SHP77 (cell line): ENCODE results near the gene MED28.
"Not testable (repeated sequence)": the region's sequence is repeated elsewhere in the genome, so short reads cannot be mapped to it uniquely, and the experiment has no call there.

ENCODE experiments used
- DNase-seq, 2 experiments: peaks; one replicate each; lab custom pipeline; 2025; lab: John Stamatoyannopoulos, UW

Gene MED28

GRCh38 chr4:17618926-17619325 is 4.5 kb downstream of the MED28 start:
- DNase-seq: no peak

DNA sequence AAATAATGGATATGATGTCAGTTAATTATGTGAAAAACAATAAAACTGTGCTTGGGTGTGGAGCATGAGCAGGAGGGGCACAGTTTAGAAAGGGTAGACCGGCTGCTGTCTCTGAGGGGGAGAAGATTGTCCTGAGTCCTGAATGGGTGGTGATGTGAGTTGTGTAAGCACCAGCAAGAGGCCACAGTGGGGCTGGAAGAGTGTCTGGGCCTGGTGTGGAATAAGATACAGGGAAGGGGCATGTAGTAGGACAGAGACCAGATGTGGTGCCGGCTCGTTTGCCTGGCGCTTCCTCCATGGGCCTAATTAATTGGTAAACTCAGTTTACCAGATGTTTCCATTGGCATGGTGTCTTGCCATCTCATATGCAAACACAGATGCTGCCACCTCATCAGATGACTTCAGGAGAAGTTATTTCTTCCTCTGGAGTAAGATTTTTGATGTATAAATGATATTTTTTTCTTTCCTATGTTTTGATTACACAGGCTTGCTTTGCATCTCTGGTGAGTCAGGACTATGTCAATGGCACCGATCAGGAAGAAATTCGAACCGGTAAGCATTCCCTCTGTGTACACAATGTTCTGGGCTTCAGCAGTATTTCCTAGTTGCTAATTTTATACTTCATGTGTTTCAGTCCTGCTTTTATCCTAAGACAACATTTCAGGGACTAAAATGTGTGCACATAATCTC is 5.1 kb downstream of the MED28 start:
- no peak for DNase-seq

- no peak for DNase-seq
These were observed 9.1 kb downstream of the MED28 start for GRCh38 chr4:17623451-17624001.

DNA sequence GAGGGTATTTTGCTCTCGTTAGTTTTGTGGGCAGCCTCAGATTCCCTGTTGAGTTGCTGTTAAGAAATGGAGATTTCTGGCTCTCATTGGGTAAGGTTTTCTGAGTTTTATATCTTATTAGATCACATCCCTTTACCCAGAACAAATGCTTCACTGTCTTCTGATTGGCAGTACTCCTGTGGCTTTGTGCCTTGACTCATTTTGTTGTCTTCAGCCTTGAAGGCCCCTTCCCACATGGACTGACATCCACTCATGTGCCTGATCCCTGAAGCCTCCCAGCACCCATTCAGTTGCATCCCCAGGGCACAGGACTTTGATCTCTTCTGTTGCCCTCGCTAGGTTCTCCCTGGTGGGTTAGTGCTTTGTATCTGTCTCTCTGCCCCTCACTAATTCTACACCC is 10.4 kb downstream of the MED28 start:
- DNase-seq: no peak

DNA sequence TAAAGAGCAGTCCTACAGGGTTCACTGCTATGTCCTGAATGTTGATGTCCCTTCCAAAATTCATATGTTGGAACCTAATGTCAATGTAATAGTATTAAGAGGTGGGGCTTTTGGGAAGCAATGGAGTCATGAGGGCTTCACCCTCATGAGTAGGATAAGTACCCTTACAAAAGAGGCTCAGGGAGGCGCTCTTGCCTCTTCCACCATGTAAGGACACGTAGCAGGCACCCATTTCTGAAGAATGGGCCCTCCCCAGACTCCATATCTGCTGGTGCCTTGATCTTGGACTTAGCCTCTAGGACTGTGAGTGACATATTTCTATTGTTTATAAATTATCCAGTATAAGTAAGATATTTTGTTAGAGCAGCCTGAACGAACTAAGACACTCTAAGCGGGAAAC is 15.8 kb downstream of the MED28 start:
- DNase-seq: no peak

- no peak for DNase-seq
These were observed 19.2 kb downstream of the MED28 start for GRCh38 chr4:17633600-17633999.

GRCh38 chr4:17635056-17635455 is 20.6 kb downstream of the MED28 start:
- no peak for DNase-seq

DNA sequence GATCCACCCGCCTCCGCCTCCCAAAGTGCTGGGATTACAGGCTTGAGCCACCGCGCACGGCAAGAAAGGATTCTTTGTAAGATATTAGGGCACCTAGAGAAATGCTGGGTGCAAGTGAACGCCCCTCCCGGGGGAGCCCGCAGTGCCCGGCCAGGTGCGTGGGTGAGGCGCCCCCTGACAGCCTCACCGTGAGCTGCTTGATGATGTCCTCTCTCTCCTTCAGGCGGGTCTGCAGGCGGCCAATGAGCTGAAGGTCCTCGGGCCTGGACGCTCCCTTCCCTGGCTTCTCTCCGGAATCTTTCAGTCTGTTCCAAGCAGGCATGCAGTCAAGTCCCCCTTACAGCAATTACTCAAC is 21.9 kb downstream of the MED28 start:
- DNase-seq: no peak

- peak; percentile 16 to 32 for DNase-seq
These were observed 22.5 kb downstream of the MED28 start for GRCh38 chr4:17636696-17637622.

DNA sequence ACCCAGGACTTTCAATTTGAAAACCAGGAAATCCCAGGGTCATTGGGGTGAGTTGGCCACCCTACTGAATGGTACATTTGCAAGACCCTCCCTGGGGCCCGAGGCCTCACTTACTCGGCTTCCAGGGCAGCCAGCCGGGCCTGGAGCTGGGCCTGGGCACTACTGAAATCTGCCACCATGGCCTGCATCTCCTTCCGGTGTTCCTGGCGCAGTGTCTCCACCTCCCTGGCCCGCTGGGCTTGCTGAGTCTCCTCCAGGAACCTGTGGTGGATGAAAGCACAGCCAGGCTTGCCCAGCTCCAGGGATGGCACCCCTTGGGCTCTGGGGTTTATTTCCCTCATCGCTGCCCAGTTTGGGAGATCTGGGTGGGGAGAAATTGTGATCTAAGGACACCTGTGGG is 24.7 kb downstream of the MED28 start:
- DNase-seq: no peak

DNA sequence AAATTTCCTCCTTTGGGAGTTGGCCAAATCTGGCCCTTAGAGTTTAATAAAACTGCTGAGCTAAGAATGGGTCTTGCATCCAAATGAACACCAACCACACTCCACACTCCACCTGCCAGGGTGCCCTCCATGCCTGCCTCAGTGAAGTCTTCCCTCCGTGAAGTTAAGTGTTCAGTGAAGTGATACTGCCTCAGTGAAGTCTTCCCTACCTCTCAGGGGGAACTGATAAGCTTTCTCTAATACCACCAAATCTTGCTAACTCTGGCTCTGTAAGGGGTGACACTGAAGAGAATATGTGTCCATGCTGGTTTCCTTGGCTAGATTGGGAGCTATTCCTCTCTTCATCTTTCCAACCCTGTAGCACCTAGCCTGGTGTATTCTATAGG is 27.9 kb downstream of the MED28 start:
- DNase-seq: no peak

DNA sequence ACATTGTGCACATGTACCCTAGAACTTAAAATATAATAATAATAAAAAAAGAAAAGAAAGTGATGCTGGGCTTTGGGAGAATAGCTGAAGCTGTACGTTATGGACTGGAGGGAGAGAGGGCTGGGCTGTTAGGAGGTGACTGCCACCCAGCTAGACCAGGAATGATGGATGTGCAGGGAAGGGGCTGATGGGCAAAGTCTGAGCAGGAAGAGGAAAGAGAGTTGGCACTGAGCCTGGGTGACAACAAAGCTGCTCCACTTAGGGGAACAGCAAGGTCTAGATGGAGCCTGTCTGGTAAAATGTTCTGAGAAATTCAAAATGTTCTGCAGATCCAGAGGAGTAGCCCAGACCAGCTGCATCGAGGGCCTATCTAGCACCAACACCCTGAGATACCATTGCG is 32.3 kb downstream of the MED28 start:
- no peak for DNase-seq

DNA sequence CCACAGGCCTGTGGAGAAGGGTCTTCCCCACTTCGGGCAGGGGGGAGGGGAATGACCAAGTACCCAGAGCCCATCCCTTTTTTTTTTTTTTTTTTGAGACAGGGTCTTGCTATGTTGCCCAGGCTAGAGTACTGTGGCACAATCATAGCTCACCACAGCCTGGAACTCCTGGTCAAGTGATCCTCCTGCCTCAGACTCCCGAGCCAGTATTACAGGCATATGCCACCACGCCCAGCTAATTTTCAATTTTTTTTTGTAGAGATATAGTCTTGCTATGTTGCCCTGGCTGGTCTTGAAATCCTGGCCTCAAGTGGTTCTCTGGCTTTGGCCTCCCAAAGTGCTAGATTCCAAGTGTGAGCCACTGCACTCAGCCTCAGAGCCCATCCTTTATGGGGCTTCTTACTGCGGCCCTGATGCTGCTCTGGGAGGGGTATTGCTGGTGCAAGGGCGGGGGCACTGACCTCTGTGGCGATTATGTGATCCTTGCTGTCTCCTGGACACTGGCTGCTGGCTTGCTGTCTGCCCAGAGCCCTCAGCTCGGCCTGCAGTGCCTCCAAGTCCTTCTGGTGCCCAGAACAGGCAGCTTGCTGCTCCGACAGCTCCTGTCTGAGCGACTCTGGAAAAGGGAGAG is 32.9 kb downstream of the MED28 start:
- DNase-seq: no peak

- no peak for DNase-seq
These were observed 33.5 kb downstream of the MED28 start for GRCh38 chr4:17647927-17648326.

DNA sequence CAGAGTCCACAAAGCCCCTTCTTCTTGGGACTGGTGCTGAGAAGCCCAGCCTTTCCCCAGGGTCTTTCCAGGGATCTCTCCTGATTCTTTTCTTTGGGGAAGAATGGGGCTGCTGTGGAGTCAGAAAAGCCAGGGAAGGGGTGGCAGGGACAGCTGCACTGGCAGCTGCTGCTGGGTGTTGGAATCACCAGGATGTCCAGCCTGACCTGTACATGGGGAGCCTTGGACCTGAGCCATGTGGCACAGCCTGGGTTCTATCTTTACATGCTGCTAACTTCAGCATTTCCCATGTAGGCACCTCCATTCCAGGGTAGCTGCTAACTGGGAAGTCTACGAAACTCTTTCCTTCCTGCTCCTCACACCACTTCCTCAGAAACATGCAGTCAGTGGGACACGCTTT is 36.0 kb downstream of the MED28 start:
- no peak for DNase-seq

GRCh38 chr4:17654701-17655100 is 40.3 kb downstream of the MED28 start:
- DNase-seq: no peak

DNA sequence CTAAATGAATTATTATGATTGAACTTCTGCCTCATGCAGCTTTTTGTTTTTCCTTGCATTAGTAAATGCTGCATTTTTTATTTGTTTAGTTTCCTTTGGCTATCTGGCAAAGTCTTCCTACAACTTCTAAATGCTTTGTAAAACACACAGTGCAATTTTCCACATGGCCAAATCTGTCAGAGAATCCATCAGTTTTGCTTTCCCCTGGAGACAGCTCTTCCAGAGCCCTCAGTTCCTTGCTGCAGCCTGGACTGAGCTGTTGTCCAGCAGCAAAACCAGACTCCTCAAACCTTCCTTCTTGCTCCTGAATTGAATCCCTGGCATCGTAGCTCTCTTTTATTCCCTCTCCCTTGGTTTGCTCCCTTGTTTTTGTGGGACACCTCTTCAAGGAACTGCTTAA is 42.6 kb downstream of the MED28 start:
- DNase-seq: no peak

GRCh38 chr4:17657849-17658248 is 43.4 kb downstream of the MED28 start:
- DNase-seq: no peak

GRCh38 chr4:17659196-17659595 is 44.8 kb downstream of the MED28 start:
- DNase-seq: not testable (repeated sequence)

DNA sequence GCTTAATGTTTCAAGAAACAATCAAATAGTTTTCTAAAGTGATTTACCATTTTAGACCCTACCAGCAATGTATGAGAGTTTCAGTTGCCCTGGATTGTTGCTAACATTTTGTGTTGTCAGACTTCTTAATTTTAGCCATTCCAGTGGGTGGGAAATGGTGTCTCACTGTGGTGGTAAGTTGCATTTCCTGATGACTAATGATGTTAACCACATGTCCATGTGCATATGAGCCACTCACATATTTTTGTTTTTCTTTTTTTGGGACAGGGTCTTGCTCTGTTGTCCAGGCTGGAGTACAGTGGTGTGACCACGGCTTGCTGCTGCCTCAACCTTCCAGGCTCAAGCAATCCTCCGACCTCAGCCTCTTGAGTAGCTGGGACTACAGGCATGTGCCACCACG is 48.3 kb downstream of the MED28 start:
- no peak for DNase-seq

- no peak for DNase-seq
These were observed 50.3 kb downstream of the MED28 start for GRCh38 chr4:17664755-17665154.

DNA sequence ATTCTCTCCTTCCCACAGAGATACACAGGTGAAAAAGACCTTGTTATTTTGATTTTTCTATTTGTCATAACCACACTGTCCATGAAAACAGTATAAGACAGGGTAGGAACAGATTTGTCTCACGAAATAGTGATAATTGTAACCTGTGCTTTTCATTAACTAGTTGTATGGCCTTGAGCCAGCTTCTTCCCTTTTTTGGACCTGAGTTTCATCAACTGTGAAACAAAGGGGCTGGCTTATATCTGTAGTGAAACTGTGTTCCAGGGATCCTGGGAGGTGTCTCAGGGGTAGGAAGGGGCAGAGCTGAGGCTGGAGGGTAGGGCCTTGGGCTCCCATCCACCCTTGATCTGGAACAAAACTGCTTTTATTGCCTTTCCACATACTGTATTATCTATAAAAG is 50.9 kb downstream of the MED28 start:
- DNase-seq: no peak

- no peak for DNase-seq
These were observed 51.4 kb downstream of the MED28 start for GRCh38 chr4:17665852-17666251.
